GM06990 (cell line): Measurements from ENCODE around the gene ATP2C2.

Experiments used
- DNase-seq: peaks from one replicate; pipeline ENCODE4 v3.0.0-alpha.2; 2011; ENCODE audit not compliant: insufficient read length; ENCODE audit errors: extremely low read depth
- H3K27me3 ChIP-seq: replicated peaks from 2 replicates; pipeline ENCODE4 v1.6.0; 2011; ENCODE audit warnings: low read length; ENCODE audit not compliant: control insufficient read depth, insufficient read depth
- H3K36me3 ChIP-seq: 2 replicates; pipeline ENCODE4 v1.5.1; 2011; ENCODE audit warnings: low read length; ENCODE audit not compliant: control insufficient read depth, insufficient read depth
- H3K4me3 ChIP-seq: replicated peaks from 2 replicates; pipeline ENCODE4 v1.5.1; 2011; ENCODE audit warnings: low read depth, mild to moderate bottlenecking, control low read depth, low read length
- CTCF ChIP-seq: IDR thresholded peaks from 2 replicates; pipeline ENCODE4 v1.5.1; 2011; ENCODE audit warnings: low read length, control low read depth, mild to moderate bottlenecking, inconsistent platforms; ENCODE audit not compliant: insufficient read depth, poor library complexity, severe bottlenecking

ATP2C2 gene

GRCh38 chr16:84505249-84506187 lies 137.2 kb downstream of the ATP2C2 start:
- Histone ChIP-seq H3K36me3 (no peaks in the 10 kb centered on the region; the same call in 1 of the 2 replicates), H3K4me3 (peak overlapping the region; percentile 93), H3K27me3 (no peaks in the 10 kb centered on the region)
- no peak for DNase-seq
- no peak for TF ChIP-seq CTCF

- peak overlapping the region; percentile 34 for H3K4me3 ChIP-seq
- no peaks in the 10 kb centered on the region for H3K36me3 ChIP-seq
- DNase-seq: peak; percentile 82
- no peaks in the 10 kb centered on the region for H3K27me3 ChIP-seq
- TF ChIP-seq CTCF: peak; percentile 3
These were observed 139.0 kb downstream of the ATP2C2 start for GRCh38 chr16:84507011-84507982.

GRCh38 chr16:84508502-84508901 lies 140.2 kb downstream of the ATP2C2 start:
- H3K4me3 ChIP-seq: no peak overlapping the region
- no peak for TF ChIP-seq CTCF
- H3K36me3 ChIP-seq: no peaks in the 10 kb centered on the region
- DNase-seq: no peak
- no peaks in the 10 kb centered on the region for H3K27me3 ChIP-seq

GRCh38 chr16:84509032-84509950 lies 141.0 kb downstream of the ATP2C2 start:
- Histone ChIP-seq H3K36me3 (no peaks in the 10 kb centered on the region), H3K27me3 (no peaks in the 10 kb centered on the region), H3K4me3 (no peak overlapping the region)
- no peak for DNase-seq
- no peak for TF ChIP-seq CTCF

GRCh38 chr16:84511180-84511800 lies 143.0 kb downstream of the ATP2C2 start:
- TF ChIP-seq CTCF: peak; percentile 87
- Histone ChIP-seq H3K4me3 (no peak overlapping the region), H3K27me3 (no peaks in the 10 kb centered on the region), H3K36me3 (no peaks in the 10 kb centered on the region)
- peak; percentile 83 for DNase-seq
